IPS-NIHi7 (cell line): Measurements from ENCODE around the gene MYRF.

Source experiments
- DNase-seq: peaks from one replicate; pipeline ENCODE4 v3.0.0; 2012; ENCODE audit warnings: mixed read lengths; ENCODE audit errors: extremely low spot score

Gene MYRF

GRCh38 chr11:61752117-61752924 lies at the start of gene MYRF:
TSS of gene MYRF (plus strand) at chr11:61752636. CDS start at chr11:61752745, 109 bp downstream.
- DNase-seq = peak; percentile 78

- DNase-seq = no peak
These were observed 49.6 kb upstream of the MYRF start for GRCh38 chr11:61702701-61703312.

- no peak for DNase-seq
These were observed 47.6 kb upstream of the MYRF start for GRCh38 chr11:61704838-61705237.

- no peak for DNase-seq
These were observed 45.7 kb upstream of the MYRF start for GRCh38 chr11:61706452-61707400.

- DNase-seq = no peak
These were observed 44.9 kb upstream of the MYRF start for GRCh38 chr11:61707574-61707973.

- DNase-seq = no peak
These were observed 43.3 kb upstream of the MYRF start for GRCh38 chr11:61709110-61709509.

GRCh38 chr11:61709572-61709971 lies 42.9 kb upstream of the MYRF start:
- DNase-seq = no peak

GRCh38 chr11:61710019-61710418 lies 42.4 kb upstream of the MYRF start:
- no peak for DNase-seq

GRCh38 chr11:61711037-61711436 lies 41.4 kb upstream of the MYRF start:
- DNase-seq = no peak

GRCh38 chr11:61711498-61711897 lies 40.9 kb upstream of the MYRF start:
- no peak for DNase-seq

- DNase-seq = no peak
These were observed 40.1 kb upstream of the MYRF start for GRCh38 chr11:61712314-61712713.

GRCh38 chr11:61712846-61713245 lies 39.6 kb upstream of the MYRF start:
- DNase-seq = no peak

GRCh38 chr11:61713464-61713863 lies 39.0 kb upstream of the MYRF start:
- no peak for DNase-seq

- no peak for DNase-seq
These were observed 38.5 kb upstream of the MYRF start for GRCh38 chr11:61713906-61714305.

GRCh38 chr11:61714316-61714715 lies 38.1 kb upstream of the MYRF start:
- no peak for DNase-seq

- DNase-seq = no peak
These were observed 37.5 kb upstream of the MYRF start for GRCh38 chr11:61714916-61715315.

GRCh38 chr11:61715867-61716266 lies 36.6 kb upstream of the MYRF start:
- DNase-seq = no peak

- peak; percentile 71 for DNase-seq
These were observed 35.8 kb upstream of the MYRF start for GRCh38 chr11:61716478-61717285.

GRCh38 chr11:61717286-61718033 lies 35.0 kb upstream of the MYRF start:
- DNase-seq = no peak

GRCh38 chr11:61718046-61718531 lies 34.3 kb upstream of the MYRF start:
- peak; percentile 53 for DNase-seq
